T-helper 22 cell (primary cell): ENCODE data around the gene NFIX.

Experiments
- DNase-seq: peaks from one replicate; pipeline ENCODE4 v3.0.0-alpha.2; 2020; ENCODE audit warnings: low read depth

Gene NFIX

GRCh38 chr19:13037161-13037560 lies 41.9 kb downstream of the NFIX start:
- no peak for DNase-seq

DNA sequence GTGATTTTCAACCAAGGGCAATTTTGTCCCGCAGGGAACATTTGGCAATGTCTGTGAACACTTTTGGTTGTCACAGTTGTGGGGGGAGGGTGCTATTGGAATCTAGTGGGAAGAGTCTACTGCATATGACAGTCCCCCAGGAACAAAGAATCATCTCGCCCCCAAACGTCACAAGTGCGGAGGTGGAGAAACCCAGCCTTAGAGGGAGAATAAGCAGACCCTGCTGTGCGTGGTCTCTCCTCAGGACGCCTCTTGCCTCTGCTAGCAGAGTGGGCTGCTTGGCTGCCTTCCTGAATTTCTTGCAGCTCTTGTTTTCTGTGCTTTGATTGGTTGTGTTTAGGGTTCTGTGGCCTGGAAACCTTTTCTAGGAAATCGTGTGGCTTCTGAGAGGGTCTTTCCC lies 42.5 kb downstream of the NFIX start:
- DNase-seq = no peak

GRCh38 chr19:13038306-13039210 lies 43.3 kb downstream of the NFIX start:
- DNase-seq = no peak

DNA sequence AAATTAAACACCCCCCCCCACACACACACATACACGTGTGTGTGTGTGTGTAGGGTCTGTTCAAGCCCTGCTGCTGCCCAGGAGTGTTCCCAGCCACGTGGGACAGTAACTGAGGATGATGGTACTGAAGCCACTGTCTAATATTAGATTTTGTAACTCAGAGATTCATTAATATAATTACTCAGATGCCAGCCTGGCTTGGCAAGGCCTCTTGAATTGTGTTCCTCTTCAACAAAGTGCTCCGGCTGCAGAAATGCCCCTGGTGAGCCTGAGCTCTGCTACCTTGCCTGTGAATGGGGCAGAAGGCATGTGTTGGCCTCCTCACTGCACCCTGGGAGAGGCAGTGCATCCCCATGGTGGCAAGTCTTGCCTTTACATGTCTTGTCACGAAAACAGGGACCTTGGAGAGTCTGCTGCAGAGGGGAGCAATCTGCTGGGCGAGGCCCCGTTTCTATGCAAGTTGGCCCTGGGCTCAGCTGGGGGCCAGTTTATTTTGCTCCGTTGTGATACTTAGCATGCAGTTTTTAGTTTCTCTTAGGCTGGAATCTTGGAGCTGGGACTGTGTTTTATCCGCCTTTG lies 44.0 kb downstream of the NFIX start:
- DNase-seq = no peak

DNA sequence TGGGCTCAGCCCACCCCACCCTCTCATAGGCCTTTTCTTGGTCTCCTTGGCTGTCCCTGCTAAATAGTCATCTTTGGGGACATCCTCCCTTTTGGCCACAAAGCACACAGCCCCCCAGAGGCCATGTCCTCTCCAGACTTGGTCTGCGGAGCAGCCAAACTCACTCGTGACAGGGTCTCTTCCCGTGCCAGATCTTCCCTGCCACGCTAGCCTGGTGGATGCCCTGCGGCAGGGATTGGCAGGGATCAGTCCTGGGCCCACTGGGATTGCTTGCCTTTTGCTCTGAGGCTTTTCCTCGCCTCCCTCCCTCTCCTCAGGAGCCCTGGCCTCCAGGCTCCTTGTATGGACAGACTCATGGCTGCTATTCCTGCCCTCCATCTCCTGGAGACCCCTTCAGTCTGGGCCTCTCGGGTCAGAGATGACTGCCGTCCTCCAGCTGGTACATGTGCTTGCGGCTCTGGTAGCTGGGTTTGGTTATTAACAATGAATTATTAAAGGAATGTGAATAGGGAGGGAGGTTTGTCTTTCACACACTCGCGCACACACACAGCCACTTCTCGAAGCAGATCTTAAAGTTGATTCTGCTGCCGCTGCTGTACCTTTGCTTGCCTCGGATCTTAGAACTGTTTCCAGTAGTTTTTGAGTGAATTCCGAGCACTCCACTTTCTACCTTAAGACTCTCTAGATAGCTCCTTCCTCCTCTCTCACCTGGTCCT lies 45.1 kb downstream of the NFIX start:
- DNase-seq = no peak

DNA sequence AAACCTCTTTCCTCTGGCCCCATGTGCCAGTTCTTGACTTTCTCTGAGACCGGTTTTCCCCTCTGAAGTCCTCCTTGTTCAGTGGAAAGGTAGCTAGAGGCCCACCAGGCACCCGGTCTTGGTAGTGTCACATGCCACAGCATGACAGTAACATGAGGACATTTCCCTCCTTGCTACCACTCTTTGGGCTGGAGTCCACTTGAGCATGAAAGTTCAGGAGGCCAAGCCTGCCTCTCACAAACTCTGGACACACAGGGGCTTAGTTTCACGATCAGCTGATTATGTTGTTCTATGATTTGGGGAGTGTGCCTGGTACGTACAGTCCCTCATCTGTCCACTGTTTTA lies 45.6 kb downstream of the NFIX start:
- no peak for DNase-seq

DNA sequence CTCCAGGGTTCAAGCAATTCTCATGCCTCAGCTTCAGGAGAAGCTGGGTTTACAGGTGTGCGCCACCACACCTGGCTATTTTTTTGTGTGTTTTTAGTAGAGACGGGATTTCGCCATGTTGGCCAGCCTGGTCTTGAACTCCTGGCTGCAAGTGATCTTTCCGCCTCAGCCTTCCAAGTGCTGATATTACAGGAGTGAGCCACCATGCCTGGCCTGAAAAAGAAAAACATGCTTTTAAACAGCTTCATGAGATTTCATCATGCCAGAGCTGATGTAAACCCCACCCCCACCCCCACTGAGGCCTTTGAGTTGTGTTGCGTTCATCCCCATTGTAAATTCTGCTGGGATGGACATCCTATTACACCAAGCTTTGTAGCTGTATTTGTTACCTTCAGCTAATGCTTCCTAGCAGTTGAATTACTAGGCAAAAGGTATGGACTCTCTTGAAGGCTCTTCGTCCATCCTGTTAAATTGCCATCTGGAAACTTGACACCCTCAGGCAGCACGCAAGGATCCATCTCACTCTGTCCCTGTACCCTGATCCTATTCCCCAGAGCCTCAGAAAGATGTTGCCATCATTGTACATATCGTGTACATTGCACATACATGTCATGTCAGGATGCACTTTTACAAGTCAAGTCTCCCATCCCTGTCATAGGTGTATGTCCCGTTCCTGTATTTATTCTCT lies 47.3 kb downstream of the NFIX start:
- DNase-seq = no peak

DNA sequence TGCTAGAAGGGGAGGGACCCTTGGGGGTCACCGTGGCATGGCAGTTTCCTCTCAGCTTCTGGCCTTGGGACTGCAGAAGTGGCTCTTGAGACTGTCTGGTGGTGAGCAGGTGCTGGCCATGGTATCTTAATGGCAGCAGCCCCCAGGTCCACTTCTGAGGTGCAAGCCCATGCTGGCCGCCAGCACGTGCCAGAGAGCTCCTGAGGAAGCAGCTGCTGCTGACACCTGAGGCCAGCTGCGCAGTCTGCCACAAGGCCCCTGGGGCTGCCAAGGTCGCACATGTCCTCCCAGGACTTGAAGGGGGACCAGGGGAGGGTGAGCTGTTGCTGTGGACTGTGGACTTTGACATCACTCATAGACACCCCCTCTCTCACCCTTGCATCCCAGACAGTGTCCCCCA lies 48.0 kb downstream of the NFIX start:
- DNase-seq = no peak

DNA sequence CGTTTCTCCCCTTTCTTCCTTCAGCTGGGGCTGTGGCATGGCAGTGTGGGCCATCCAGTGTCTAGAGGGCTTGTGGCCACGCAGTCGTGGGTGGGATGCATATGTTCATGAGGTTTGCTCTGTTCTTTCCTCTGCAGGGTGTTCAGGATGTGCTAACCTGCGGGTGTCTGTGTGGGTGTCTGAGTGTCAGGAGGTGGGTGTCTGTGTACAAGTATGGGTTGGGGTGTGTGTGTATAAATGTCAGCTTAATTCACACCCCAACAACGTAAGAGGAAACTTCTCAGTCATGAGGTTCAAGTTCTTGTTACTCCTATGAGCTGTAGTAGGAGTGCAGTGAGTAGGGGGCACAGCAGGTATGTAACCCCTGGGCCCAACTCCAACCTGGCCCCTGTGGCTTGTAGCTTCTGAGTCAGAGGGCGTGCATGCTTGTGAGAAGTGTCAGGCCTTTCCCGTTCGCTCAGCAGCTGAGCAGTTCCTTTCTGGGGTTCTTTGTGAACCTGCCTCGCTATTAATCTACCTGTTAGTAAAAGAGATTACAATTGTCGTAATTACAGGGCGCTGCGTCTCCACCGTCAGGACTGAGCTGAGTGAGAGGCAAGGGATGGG lies 49.1 kb downstream of the NFIX start:
- DNase-seq = no peak

DNA sequence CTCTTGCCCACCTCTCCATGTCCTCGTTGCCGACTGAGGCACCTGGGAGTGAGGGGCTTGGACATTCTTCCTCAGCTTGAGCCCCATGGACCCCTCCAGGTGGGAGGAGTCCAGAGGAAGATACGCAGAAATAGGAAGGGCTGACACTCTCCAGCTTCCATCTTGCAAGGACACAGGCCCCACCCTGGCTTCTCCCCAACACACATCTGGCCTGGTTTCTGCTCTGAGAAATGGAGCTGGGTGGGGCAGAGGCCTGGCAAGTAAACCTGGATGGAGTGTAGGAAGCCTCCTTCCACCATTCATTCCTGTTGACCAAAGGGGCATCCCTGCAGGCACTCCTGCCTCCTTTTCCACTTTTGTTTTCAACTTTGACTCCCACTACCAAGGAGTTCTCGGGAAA lies 50.5 kb downstream of the NFIX start:
- DNase-seq = no peak

DNA sequence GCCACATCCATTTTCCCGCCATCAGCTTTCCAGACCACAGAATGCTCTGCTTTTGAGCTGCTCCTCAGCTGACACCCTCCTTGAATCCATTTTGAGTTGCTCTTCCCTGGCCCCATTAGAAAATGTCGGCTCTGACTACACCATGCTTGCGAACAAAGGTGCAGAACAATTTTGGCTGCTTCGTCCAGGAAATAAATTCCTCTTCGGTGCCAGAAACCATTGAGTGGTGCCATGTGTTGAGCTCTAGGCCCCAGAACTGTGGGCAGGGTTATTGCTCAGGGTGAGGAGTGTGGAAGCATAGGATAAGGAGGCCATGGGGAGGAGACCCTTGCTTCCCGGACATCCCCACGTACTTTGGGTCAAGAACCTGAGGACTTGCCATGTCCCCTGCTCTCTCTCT lies 52.1 kb downstream of the NFIX start:
- DNase-seq = no peak

GRCh38 chr19:13050274-13050673 lies 55.0 kb downstream of the NFIX start:
- no peak for DNase-seq

- no peak for DNase-seq
These were observed 56.4 kb downstream of the NFIX start for GRCh38 chr19:13051557-13052165.

GRCh38 chr19:13052447-13053175 lies 57.3 kb downstream of the NFIX start:
- DNase-seq = no peak

GRCh38 chr19:13053238-13053637 lies 58.0 kb downstream of the NFIX start:
- no peak for DNase-seq

- DNase-seq = no peak
These were observed 58.7 kb downstream of the NFIX start for GRCh38 chr19:13053761-13054625.

GRCh38 chr19:13054626-13055212 lies 59.4 kb downstream of the NFIX start:
- DNase-seq = no peak

DNA sequence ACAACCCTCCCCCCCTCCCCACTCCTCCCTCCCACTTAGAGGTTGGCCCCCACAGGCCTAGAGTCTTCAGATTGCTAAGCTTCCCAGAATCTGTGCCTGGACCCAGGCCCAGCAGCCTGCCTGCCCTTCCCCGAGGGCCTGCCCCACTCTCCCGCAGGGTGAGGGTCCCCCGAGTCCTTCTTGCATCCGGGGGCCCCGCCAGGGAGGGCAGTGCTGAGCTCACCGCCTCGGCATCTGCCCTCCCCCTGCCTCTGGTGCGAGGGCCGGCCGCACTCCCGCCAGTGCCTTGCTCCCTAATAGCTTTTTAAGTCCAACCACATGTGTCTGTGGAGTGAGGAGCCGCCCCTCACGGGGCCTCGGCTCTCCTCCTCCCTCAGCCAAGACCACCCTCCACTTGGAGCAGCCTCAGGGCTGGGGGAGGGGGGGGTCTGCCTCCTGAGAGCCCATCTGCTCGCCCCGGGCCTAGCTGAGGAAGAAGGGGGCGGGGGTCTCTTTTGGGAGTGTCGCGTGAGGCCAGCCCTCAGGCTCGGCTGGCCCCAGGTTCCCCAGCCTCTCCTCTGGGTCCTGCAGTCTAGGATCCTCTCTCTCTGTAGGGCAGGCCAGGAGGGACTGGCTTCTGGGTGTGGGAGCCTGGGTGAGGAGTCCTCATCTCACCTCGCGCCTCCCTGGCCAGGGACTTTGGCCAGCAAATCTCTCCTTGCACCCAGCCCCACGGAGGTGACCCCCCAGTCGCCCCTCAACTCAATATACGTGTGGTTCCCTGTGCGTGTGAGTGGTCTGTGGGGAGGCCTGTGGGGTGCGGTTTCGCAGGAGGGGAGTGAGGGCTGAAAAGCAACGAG lies 60.2 kb downstream of the NFIX start:
- DNase-seq = no peak
